GM19452 (cell line): ENCODE data around the gene LRRC8D.
A peak's percentile ranks its signal among the peaks of the same experiment; 100 is the strongest.
"Not testable (repeated sequence)": the region's sequence is repeated elsewhere in the genome, so short reads cannot be mapped to it uniquely, and the experiment has no call there.

Experiments
- ATAC-seq: cut with Tn5 transposase; IDR thresholded peaks from one replicate; pipeline ENCODE4 v1.9.1; 2021; ENCODE audit not compliant: unreplicated experiment

The LRRC8D gene

DNA sequence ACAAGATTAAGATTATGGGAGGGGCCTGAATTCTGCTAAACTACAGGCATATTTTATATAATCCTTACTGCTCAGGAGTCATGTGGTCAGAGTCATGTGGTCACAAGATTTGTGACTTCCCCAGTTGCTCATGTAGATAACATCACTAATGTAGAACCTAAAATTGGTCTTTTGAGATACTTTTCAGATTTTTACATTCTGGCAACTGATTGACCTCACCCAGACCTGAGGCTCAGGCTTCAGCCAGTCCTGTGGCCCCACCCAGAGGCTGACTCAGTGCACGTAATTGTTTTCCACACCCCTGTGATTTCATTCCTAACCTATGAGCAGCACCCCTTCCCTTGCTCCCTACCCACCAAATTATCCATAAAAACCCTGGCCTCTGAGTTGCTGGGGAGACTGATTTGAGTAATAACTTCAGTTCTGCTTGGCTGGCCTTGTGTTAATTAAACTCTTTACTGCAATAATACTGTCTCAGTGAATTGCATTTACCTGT, 132.3 kb downstream of the LRRC8D start:
- ATAC-seq, result peak; percentile 56

DNA sequence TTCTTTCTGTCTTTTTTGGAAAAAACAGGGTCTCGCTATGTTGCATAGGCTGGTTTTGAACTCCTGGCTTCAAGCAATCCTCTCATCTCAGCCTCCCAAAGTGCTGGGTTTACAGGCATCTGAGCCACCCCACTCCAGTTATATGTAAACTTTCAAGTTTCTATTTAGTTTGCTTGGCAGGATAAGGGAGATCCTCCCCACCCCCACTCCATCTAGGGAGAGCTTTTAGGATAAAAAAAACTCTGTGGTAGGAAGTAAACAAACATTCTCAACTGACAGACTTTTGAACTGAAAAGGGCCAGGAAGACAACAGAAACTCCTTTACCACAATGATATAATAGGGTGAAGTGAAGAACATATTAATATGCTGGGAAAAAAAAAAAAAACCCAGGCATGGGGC, 133.1 kb downstream of the LRRC8D start:
- ATAC-seq, result no peak

DNA sequence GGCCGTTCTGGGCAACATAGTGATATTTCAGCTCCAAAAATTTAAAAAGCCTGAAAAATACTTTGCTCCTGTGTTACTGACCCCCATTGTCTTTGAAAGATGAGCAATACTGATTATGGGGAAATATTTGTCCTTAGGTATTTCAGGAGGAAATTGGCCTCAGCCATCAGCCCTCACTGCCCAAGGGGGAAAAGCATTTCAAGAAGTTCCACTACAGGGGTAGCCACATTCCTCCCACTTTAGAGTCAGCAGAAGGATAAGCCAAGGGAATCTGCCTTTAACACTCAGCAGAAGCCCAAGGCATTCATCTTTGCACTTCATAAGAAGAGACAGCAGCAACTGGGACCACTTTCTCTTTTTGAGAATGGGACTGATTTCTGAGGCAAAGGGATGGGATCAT, 133.6 kb downstream of the LRRC8D start:
- no peak for ATAC-seq

DNA sequence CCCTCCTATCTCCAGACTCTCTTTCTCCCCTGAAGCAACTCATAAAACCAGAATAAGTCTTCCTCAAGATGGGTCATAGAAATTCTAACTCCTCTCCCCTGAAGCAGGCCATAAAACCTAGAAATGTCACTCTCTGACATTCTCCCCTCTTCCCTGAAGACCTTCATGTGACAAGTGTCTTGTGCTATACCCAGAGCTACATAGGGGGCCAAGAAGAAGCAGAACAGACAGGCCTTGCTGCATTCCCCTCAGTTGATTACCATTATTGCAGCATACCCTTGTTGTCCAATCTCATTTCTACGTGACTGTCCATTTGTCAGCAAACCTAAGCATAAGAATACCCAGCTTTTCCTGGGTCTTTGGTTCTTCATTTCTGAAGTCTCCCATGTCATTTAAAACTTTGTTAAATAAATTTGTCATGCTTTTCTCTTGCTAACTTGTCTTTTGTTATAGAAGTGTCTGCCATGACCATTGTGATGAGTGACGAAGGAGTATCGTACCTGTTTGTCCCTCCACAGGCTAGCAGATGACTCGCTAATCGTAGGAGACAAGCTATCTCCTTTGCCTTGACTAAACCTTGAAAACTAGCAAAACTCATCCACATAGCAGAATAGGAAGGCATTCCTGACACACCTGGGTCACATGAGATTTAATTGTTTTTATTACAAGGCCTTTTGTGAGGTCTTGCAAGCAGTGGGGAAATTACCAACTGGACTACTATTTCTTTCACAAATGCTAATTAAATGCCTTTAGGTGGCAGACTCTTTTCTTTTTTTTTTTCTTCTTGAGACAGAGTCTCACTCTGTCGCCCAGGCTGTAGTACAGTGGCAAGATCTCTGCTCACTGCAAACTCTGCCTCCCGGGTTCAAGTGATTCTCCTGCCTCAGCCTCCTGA, 134.7 kb downstream of the LRRC8D start:
- ATAC-seq, result no peak

DNA sequence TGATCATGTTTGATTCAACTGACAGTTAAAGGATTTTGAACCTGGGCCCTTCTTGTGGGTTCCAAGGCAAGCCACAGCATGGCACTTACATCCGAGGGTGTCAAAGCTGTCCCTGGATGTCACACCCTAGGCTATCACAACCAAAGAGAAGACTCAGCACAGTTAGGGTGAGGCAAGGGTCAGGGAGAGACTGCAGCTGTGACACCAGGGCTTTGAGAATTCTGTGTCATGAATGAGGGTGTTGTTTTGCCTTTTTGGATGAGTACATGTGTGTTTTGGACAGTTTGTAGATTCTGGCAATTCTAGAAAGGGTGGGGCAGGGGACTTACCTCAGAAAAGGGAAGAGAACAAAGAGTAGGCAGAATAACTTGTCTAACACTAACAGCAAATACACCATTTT, 136.3 kb downstream of the LRRC8D start:
- no peak for ATAC-seq

DNA sequence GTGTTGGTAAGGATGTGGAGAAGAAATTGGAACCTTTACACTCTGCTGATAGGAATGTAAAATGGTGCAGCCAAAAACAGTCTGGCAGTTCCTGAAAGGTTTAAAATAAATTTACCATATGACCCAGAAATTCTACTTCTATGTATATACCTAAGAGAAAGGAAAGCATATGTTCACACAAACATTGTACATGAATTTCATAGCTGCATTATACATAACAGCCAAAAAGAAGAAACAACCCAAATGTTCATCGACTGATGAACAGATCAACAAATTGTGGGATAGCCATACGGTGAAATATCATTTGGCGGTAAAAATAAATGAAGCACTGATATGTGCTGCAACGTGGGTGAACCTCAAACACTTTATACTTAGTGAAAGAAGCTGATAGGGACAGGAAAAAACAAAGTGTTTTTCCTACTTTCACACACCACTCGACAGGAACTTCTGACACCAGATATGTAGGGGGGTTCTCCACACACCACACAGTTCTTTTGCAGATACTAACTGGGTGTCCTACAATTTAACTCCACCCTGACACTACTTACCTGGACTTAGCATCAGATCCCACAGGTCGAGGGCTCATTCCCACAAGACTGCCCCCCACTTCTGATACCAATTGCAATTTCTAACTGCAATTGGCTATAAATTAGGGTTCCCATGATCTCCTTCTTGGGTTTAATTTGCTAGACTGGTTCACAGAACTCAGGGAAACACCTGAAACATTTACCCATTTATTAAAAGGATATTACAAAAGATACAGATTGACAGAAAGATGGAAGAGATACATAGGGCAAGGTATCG, 138.2 kb downstream of the LRRC8D start:
- no peak for ATAC-seq

DNA sequence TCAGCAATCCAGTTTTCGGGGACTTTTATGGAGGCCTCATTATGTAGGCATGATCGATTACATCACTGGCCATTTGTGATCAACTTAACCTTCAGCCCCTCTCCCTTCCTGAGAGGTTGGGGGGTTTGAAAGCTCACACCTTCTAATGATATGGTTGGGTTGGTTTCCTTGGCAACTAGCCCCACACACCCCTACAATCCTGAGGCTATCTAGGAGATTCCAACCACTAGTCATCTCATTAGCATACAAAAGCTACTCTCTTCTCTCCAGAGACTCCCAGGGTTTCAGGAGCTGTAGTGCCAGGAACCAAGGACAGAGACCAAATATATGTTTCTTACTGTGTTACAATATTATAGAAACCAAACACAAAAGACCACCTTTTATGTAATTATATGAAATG, 138.9 kb downstream of the LRRC8D start:
- no peak for ATAC-seq

DNA sequence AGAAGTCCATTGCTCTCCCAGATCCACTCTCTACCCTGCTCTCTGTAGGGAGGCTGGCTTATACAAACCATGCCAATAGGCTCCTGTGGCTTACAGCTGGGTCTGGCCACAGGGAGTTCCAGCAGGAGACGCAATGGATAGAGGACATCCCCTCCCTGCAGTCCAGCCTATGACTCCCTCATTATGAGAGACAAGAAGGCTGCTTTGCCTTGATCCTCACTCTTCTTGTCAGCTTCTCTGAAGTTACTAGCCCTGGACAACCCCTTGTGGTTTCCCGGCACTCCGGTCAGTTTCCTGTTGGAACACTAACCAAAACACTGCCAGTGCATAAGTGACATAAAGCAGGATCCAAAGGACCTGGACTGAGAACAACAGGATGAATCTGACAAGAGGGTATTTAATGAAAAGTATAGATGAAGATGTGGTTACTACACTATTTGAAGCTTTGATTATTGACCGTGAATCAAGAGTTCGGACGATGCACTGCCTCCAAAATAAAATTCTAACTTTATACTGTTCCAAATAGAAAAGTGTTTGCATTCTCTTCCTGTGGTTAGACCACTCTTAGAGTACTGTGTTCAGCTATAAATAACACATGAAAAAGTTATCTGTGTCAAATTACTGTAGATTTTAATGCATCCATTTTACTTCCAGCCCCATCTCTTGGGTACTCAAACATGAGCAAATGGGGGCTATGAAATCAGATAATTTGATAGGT, 141.4 kb downstream of the LRRC8D start:
- no peak for ATAC-seq

DNA sequence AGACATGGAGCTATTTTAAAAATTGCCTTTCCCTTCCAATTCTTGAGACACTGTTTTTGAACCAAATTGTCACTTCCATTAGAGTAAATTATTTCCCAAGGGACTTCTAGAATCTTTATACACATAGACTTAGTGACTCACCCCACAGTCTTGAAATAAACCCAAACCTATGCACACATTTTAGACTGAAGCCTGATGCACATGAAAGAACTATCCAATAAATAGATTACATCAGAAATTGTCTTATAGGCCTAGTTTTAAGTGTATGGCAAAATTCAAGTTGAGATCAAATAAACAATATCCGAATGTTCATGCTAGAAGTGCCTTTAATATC, 141.9 kb downstream of the LRRC8D start:
- ATAC-seq, result no peak

DNA sequence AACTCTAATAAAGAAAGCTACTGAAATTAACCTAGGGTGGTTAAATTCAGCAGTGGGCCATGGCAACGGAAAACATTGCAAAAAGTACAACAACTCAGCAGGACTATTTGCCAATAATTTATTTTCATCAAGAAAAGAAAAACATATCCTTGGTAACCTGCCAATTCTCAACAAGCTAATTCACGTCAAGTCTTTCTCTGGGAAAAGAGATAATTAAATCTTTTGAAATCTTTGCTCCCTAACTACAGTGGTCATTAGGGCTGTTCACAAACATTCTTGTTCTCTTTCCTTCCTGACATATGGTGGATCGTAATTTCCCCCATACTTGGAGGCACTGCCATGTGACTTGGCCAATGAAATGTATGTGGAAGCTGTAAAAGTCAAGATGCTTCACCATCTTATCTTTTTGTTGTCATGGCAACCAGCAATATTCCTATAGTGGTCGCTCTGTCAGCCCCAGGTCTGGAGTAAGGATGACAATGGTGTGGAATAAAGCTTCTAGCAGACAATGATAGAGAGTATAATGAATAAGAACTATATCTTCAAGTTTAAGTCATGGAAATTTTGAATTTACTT, 144.4 kb downstream of the LRRC8D start:
- no peak for ATAC-seq

DNA sequence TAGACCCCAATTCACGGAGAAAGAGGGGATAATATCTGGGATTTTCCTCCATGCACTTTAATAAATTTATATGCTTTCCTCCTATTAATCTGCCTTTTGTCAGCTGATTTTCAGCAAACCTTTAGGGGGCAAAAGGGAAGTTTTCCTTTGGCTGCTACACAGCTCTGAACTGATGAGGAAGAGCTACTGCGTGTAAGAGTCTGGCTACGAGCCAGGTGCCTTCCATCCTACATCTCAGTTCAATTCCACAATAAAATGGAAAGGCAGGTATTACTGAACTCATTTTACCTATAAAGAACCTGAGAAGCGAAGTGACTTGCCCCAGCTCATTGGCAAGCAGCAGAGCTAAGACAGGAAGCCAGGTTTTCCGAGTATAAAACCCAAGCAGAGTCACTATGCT, 145.8 kb downstream of the LRRC8D start:
- ATAC-seq, result no peak

DNA sequence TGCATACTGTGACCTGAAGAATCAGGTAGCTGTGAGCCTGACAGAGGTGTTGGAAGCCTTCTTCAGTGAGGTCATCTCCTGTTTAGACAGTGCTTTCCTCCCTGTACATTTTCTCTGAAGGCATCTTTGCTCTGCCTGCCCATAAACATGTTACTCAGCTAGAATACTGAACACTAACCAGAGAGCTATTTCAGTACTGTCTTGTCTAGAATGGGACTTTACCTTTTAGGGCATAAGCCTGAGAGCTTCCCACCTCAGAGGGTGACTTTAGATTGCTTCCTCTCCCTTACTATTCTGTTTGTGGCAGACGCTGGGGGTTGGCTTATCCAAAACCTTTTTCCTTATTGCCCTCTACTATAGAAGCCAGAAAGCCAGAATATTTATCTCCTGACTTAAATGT, 150.8 kb downstream of the LRRC8D start:
- ATAC-seq, result peak; percentile 78

DNA sequence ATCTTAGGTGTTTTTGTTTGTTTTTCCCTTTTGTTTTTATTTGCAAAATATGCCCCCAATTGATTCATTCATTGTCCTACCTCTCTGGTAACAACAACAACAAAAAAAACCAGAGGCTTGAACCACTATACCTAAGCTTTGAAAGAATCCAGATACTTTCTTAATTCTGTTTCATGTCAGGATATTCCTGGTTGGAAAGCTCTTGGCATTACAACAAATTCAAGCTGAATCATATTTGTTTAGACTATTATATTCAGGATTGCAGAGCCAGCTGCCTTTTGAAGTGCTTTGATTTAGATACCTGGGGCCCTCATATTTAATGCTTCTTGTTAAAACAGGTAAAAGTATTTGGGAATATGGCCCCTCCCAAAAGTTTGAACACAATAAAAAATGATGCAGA, 151.2 kb downstream of the LRRC8D start:
- ATAC-seq, result no peak

DNA sequence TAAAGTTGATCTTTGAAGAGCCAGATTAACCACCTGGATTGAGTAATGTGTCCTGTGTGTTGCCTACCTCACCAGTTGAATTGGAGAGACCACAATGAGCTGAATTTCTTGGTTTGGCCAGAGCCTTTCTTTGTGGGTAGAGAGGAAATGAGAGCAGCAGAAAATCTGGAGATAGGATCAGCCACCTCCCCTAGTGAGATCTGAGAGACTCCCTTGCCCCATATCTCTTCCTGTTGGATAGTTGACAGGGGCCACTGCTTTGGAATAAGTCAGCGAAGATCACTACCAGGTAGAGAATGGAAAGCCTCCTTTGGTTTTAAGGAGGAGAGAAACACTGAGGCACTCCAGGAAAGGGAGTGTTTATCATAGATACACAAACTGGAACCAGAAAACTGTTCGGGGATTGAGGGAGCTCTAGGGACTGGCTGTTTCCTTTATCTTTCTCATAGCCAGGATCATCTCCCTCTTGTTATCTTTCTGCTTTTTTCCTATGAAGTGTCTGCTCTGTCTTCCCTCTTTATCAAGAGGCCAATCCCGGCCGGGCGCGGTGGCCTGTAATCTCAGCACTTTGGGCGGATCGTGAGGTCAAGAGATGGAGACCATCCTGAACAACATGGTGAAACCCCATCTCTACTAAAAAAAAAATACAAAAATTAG, 152.8 kb downstream of the LRRC8D start:
- no peak for ATAC-seq

DNA sequence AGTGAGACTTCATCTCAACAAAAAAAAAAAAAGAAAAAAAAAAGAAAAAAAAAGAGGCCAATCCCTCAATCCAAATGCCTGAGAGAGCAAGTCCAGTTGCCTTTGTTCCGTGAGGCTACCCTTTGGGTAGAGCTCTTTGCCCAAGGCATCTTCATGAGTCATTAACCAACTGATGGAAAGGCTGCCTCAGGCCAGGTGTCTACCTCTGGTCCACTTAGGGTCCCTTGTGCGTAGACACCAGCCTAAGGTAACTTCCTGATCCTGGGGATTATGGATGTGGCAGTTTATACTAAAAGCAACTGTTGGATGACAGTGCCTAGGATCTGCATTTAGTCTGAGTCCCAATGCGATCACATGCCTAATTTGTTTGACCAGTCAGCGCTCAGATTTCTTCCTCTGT, 153.4 kb downstream of the LRRC8D start:
- no peak for ATAC-seq

DNA sequence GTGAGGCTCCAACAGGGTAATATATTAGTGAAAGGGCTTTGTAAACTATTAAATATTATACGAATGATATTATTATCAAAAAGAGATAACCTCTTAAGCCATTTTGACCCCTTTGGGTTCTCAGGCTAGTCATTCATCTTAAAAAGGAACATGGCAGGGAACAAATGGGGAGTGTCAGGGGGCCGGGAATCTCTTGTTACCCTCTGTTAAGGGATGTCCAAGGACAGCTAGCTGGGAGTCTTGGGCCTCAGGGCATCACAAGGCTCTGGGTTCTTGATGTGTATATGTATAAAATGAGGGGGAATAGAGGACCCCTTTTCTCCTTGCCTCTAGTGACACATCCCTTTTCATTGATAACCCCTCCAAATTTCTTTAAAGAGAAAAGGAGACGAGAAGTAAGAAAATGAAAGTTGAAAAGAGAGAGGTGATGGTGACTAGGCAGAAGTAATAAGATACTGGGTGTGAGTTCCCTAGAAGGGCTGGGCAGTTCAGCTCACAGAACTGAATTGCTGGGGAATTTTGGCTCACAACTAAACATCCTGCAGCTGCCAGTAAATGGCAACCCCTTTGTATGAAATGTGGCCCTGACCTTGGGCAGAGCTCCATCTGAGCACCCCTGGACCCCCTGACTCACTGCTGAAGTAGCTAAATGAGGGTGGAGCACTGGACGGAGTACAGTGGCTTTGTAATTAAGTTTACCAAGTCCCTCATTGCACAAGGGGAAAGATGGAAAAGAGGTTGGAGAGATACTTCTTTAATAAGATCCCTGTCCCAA, 154.1 kb downstream of the LRRC8D start:
- no peak for ATAC-seq

DNA sequence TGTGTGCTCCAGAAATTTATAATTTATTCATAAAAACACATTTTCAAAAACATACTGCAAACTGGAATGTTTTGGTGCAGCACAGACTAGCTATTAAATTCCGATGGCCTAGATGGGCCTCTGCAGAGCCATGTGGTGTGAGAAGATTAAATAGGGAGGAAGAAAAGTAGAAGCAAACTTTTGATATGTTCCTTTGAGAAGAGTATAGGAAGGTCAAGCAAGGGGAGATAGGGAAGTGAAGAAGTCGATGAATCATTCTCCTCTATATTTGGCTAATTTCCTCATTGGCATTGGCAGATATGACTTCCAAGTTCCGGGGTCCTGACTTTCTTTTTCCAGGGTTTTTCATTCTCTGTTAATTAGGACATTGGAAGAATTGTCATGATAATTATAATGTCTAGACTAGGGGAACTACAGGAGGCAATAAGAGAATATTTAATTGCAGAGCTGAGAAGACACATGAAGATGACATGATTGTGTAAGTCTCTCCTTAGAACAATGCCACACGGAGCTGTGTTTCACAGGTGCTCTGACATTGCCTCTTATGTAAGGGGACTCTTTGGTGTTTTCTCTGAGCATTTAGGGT, 154.8 kb downstream of the LRRC8D start:
- ATAC-seq, result no peak

DNA sequence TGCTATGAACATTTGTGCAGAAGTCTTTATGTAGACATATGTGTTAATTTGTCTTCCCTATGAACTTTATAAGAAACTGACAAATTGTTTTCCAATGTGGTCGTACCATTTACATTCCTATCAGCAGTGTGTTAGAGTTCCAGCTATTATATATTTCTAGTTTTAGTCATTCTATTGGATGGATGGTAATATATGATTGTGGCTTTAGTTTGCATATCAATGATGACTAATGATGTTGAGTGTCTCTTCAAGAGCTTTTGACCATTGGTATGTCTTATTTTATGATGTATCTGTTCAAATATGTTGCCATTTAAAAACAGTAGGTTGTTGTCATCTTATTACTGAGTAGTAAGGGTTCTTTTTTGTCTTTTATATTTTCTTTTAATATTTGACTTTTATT, 157.9 kb downstream of the LRRC8D start:
- no peak for ATAC-seq

DNA sequence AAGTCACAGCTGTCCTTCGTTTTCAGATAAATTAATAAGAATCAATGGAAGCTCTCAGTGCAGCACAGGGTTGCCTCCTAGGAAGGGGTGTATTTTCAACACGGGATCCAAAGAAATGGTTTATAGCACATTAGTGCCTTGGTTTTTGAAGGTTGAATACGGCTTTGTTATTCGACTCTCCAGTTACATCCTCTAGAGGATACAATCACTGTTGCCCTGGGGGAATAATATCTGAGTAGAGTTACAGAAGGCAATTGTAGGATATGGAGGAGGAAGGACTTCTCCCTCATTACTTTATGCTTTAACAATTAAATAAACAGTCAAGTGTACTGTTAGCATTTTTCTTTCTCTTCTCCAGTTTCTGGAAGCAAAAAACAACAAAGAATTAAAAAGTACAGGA, 159.8 kb downstream of the LRRC8D start:
- no peak for ATAC-seq

DNA sequence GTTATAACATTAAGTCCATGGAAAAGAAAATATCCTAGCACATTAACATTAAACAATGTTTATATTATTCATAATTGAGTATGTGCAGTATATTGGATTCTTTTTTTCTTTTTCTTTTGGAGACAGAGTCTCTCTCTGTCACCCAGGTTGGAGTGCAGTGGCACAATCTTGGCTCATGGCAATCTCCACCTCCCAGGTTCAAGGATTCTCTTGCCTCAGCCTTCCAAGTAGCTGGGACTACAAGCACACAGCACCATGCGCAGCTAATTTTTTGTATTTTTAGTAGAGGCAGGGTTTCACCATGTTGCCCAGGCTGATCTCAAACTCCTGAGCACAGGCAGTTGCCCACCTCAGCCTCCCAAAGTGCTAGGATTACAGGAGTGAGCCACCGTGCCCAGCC, 162.0 kb downstream of the LRRC8D start:
- not testable (repeated sequence) for ATAC-seq
